Sigmoid colon (tissue), 7 donors: ENCODE measurements around the gene DDX59. TPM values are rescaled to one million over a fixed set of nuclear protein-coding genes. Genes with fewer than 3 reads are reported as not detected.

ENCODE experiments used
- DNase-seq: peaks from one replicate; pipeline ENCODE4 v3.0.0-alpha.2; 2019
- H3K27ac ChIP-seq, 4 donors: fragments of 200-600 bp; sonication (generic); one replicate each; pipeline ENCODE4 v1.5.1; 2016 to 2019; ENCODE audit warnings: mild to moderate bottlenecking in 1 of 4
- H3K27me3 ChIP-seq, 3 donors: fragments of 200-600 bp; sonication (generic); one replicate each; pipeline ENCODE4 v1.5.1; 2019; ENCODE audit warnings: mild to moderate bottlenecking in 1 of 3
- H3K36me3 ChIP-seq, 4 donors: fragments of 200-600 bp; sonication (generic); one replicate each; pipeline ENCODE4 v1.5.1; 2016 to 2019
- H3K4me1 ChIP-seq, 4 donors: fragments of 200-600 bp; sonication (generic); one replicate each; pipeline ENCODE4 v1.5.1; 2017 to 2019
- H3K4me3 ChIP-seq, 4 donors: fragments of 200-600 bp; sonication (generic); one replicate each; pipeline ENCODE4 v1.5.1; 2017 to 2019; ENCODE audit warnings: mild to moderate bottlenecking in 2 of 4, moderate library complexity in 1 of 4
- H3K9me3 ChIP-seq, 4 donors: fragments of 200-600 bp in 3 of 4; sonication (generic) in 3 of 4; one replicate each; pipeline versions ENCODE4 v1.5.1 to v1.6.1; 2013 to 2019
- CTCF ChIP-seq, 4 experiments: fragments of 450-650 bp in 3 of 4; fragments of 200-600 bp in 1 of 4; IDR thresholded peaks; one replicate each; pipeline ENCODE4 v1.5.1; 2016 to 2019; ENCODE audit warnings: antibody characterized with exemption in 4 of 4, mild to moderate bottlenecking in 3 of 4, moderate library complexity in 2 of 4
- EP300 ChIP-seq, 4 donors: sonication (generic); formaldehyde crosslinking; IDR thresholded peaks; one replicate each; pipeline ENCODE4 v1.6.1; 2017; ENCODE audit warnings: antibody characterized with exemption in 4 of 4
- POLR2A ChIP-seq, 2 donors: fragments of 450-650 bp; IDR thresholded peaks; one replicate each; pipeline ENCODE4 v1.6.1; 2016; ENCODE audit warnings: antibody characterized with exemption in 2 of 2, mild to moderate bottlenecking in 2 of 2, moderate library complexity in 2 of 2
- POLR2AphosphoS5 ChIP-seq, 4 donors: sonication (generic); formaldehyde crosslinking; IDR thresholded peaks; one replicate each; pipeline ENCODE4 v1.6.1; 2017; ENCODE audit warnings: antibody characterized with exemption in 4 of 4
- WGBS, 2 donors: extraction: QIAGEN DNeasy Blood & Tissue Kit; methylation state at CpG; one replicate each; pipeline ENCODE4 v1.1.7; 2013; 5-methylcytosine and 5-hydroxymethylcytosine counted together
- intact Hi-C: fragments of 100-400 bp; cut with DNase I; formaldehyde crosslinking; loops from one replicate; pipeline ENCODE4 v1.15.1; 2023
- polyA plus RNA-seq, 3 donors: library from polyadenylated mRNA; stranded (reverse); fragments of 200-250 nt; gene quantifications; one replicate each; pipeline ENCODE4 v1.2.3, GENCODE V29; 2013
- total RNA-seq, 4 donors: library from RNA; depleted of rRNA; stranded (reverse); fragments of >200 nt; gene quantifications; one replicate each; pipeline ENCODE4 v1.1.0, GENCODE V29; 2016
- donor health status: healthy with polysubstance abuse.
- donor health status: Bipolar disorder and iron deficiency.
- donor health status: healthy.

Gene DDX59
- total and polyA plus RNA-seq, 7 donors: 12.4 to 29.6 (median 26.8) TPM

GRCh38 chr1:200683298-200683697 lies 13.6 kb upstream of the DDX59 start:
- H3K36me3 ChIP-seq: no peaks in the 10 kb centered on the region
- DNase-seq: no peak
- no peaks in the 10 kb centered on the region for H3K4me1 ChIP-seq
- no peaks in the 10 kb centered on the region for H3K27me3 ChIP-seq
- no peak overlapping the region for H3K27ac ChIP-seq
- no peaks in the 10 kb centered on the region for H3K9me3 ChIP-seq
- intact Hi-C loops: no loop called here
- TF ChIP-seq EP300 (IDR thresholded peaks at IDR 0.05) (no peak), POLR2AphosphoS5 (IDR thresholded peaks at IDR 0.05) (no peak), CTCF (IDR thresholded peaks at IDR 0.05) (no peak), POLR2A (IDR thresholded peaks at IDR 0.05) (no peak)
- 0 to 46% methylated on average over 1 of the region's 1 CpG for WGBS, 2 donors
- no peak overlapping the region for H3K4me3 ChIP-seq

DNA sequence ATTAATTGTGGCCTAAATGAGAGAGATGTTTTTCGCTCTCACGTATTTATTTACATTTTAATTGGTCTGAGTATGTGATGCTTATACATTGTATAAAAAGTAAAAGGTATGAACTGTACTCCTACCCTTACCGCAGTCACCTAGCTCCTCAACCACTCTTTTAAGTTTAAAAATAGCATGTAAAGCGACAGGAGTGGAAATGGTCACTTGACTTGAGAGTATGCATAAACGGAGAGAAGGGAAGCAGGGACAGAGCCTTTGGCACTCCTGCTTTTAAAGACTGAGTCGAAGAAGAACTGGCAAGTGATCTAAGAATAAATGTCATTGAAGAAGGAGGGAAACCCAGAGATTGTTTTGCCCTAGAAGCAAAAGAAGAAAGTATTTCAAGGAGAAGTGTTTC lies 11.5 kb upstream of the DDX59 start:
- WGBS, 2 donors: 86 to 90% methylated on average over 6 of the region's 6 CpGs
- H3K27ac ChIP-seq: no peak overlapping the region

GRCh38 chr1:200676829-200677228 lies 7.1 kb upstream of the DDX59 start:
- Histone ChIP-seq H3K4me1 (no peaks in the 10 kb centered on the region), H3K4me3 (no peak overlapping the region), H3K27me3 (no peaks in the 10 kb centered on the region), H3K27ac (no peak overlapping the region), H3K36me3 (no peaks in the 10 kb centered on the region), H3K9me3 (no peaks in the 10 kb centered on the region)
- no peak for DNase-seq
- intact Hi-C loops: no loop called here
- WGBS, 2 donors: 83 to 91% methylated on average over 6 of the region's 6 CpGs
- TF ChIP-seq CTCF (IDR thresholded peaks at IDR 0.05): no peak
- TF ChIP-seq EP300 (IDR thresholded peaks at IDR 0.05): no peak
- no peak for TF ChIP-seq POLR2A (IDR thresholded peaks at IDR 0.05)
- no peak for TF ChIP-seq POLR2AphosphoS5 (IDR thresholded peaks at IDR 0.05)

More for the DNA sequence above, 11.5 kb upstream of the DDX59 start:
- Histone ChIP-seq H3K4me3 (no peak overlapping the region), H3K4me1 (no peaks in the 10 kb centered on the region), H3K27me3 (no peaks in the 10 kb centered on the region), H3K9me3 (no peaks in the 10 kb centered on the region), H3K36me3 (no peaks in the 10 kb centered on the region)
- TF ChIP-seq EP300 (IDR thresholded peaks at IDR 0.05): no peak
- no peak for TF ChIP-seq POLR2A (IDR thresholded peaks at IDR 0.05)
- no peak for TF ChIP-seq POLR2AphosphoS5 (IDR thresholded peaks at IDR 0.05)
- no peak for TF ChIP-seq CTCF (IDR thresholded peaks at IDR 0.05)
- intact Hi-C loops: no loop called here
- no peak for DNase-seq

DNA sequence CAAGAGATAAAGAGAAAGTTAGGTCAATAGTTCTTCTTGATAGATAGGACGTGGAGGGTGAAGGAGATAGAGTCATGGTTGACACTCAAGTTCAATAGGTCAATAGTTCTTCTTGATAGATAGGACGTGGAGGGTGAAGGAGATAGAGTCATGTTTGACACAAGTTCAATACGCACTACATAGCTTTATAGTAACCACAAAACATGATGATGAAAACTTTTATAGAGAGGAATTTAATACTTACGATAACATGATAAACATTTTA lies 5.8 kb upstream of the DDX59 start:
- H3K4me3 ChIP-seq: no peak overlapping the region
- no peaks in the 10 kb centered on the region for H3K9me3 ChIP-seq
- 91 to 92% methylated on average over 4 of the region's 4 CpGs for WGBS, 2 donors
- no peak overlapping the region for H3K27ac ChIP-seq
- no peaks in the 10 kb centered on the region for H3K36me3 ChIP-seq
- H3K27me3 ChIP-seq: no peaks in the 10 kb centered on the region
- TF ChIP-seq CTCF (IDR thresholded peaks at IDR 0.05): no peak
- no peak for TF ChIP-seq POLR2A (IDR thresholded peaks at IDR 0.05)
- TF ChIP-seq EP300 (IDR thresholded peaks at IDR 0.05): no peak
- TF ChIP-seq POLR2AphosphoS5 (IDR thresholded peaks at IDR 0.05): no peak
- intact Hi-C loops: no loop called here
- DNase-seq: no peak
- peaks cover 0 to 9% (median 9%) of the 10 kb centered on the region in 4 donors for H3K4me1 ChIP-seq

DNA sequence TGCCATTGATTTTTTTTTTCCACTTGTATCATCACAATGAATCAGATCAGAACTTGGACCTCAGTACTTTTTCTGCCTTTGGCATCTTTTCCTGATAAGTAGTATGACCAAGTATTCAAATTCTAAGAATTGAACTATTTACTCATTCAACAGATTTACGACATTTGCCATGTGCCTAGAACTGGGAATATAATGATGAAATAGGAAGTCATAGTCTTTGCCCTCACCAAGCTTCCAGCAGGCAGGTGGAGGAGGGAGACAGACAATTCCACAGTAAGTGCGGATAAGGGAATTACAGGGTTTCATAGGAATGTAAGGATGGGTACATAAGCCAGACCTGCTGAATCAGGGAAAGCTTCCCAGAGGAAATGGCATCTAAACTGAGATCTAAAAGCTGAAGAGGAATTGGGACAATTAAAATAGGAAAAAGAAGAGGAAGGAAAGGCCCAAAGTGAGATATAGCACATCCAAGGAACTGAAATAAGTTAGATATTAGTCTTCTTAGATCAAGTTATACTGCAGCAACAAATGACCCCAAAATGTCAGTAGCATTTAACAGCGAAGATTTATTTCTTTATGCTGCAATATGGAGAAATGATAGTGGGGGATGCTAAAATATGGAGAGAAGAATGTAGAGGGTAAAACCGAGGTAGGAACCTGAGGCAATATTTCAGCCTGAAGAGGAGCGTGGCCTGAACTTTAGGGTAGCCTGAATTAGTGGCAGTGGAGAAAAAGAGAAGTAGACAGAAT lies 5.3 kb upstream of the DDX59 start:
- H3K9me3 ChIP-seq: no peaks in the 10 kb centered on the region
- no peaks in the 10 kb centered on the region for H3K36me3 ChIP-seq
- 93 to 94% methylated on average over 5 of the region's 5 CpGs for WGBS, 2 donors
- peaks cover under 1 to 10% (median 9%) of the 10 kb centered on the region in 4 donors for H3K4me1 ChIP-seq
- TF ChIP-seq POLR2AphosphoS5 (IDR thresholded peaks at IDR 0.05) (no peak), EP300 (IDR thresholded peaks at IDR 0.05) (no peak), CTCF (IDR thresholded peaks at IDR 0.05) (no peak), POLR2A (IDR thresholded peaks at IDR 0.05) (no peak)
- no peaks in the 10 kb centered on the region for H3K27me3 ChIP-seq
- intact Hi-C loops: no loop called here
- no peak overlapping the region for H3K27ac ChIP-seq
- no peak overlapping the region for H3K4me3 ChIP-seq
- no peak for DNase-seq
